ENCODE results near the gene OTOP3.

Gene OTOP3

DNA sequence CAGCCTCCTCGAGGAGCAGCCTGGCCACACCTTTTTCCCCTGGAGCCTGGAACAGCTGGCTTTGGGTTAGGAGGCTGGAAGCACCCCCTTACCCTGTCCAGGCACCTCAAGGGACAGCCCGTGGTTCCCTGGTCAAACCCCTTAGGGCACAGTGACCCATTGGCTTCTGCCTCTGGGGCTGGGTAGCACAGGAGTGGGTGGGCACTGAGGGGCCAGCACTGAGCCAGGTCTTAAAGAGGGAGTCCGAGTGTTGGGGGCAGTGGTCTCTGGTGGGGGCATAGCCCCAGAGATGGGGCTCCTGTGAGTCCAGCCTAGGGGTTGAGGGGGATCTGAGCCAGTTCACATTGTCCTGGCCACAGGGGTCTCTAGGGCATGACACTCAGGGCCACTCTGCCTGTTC lies 15.4 kb downstream of the OTOP3 start:
- no peak overlapping the region for H3K4me3 ChIP-seq
- DNase-seq (ENCODE audit: low spot score), result no peak
- no peak overlapping the region for H3K27ac ChIP-seq
- TF ChIP-seq, protein P1, sequence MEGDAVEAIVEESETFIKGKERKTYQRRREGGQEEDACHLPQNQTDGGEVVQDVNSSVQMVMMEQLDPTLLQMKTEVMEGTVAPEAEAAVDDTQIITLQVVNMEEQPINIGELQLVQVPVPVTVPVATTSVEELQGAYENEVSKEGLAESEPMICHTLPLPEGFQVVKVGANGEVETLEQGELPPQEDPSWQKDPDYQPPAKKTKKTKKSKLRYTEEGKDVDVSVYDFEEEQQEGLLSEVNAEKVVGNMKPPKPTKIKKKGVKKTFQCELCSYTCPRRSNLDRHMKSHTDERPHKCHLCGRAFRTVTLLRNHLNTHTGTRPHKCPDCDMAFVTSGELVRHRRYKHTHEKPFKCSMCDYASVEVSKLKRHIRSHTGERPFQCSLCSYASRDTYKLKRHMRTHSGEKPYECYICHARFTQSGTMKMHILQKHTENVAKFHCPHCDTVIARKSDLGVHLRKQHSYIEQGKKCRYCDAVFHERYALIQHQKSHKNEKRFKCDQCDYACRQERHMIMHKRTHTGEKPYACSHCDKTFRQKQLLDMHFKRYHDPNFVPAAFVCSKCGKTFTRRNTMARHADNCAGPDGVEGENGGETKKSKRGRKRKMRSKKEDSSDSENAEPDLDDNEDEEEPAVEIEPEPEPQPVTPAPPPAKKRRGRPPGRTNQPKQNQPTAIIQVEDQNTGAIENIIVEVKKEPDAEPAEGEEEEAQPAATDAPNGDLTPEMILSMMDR (IDR thresholded peaks at IDR 0.05), result no peak

DNA sequence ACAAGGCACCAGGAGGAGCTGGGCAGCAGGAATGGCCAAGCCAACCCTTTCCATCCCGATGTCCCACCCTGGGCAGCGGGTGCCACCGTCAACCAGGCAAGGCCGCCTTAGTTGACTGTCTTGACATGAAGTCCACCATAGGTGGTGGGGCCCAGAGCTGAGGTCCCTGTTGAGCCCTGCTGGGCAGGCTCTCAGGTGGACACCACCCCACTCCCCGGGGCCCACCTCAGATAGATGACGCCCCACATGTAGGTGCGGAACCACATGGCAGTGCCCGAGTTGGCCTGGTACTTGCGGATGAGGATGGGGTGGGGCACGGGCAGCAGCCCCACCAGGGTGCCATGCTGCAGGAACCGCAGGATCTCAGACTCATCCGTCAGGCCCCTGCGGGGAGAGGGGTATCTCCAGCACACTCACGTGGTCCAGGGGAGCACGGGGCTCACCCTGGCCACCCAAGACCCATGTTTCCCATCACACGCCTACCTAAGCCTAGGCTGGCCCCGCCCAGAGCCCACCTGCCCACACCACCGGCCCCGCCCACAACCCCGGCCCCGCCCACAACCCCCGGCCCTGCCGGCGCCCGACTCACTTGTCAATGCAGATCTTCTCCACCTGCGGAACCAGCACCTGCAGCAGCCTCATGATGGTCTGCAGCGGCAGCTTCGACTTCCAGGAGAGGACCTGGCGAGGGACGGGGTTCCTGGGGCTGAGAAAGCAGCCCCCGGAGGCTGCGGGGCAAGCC lies 16.2 kb downstream of the OTOP3 start:
- TF ChIP-seq, protein P1 (IDR thresholded peaks at IDR 0.05), result no peak
- Histone ChIP-seq H3K4me3 (no peak overlapping the region), H3K27ac (no peak overlapping the region)
- no peak for DNase-seq (ENCODE audit: low spot score)

DNA sequence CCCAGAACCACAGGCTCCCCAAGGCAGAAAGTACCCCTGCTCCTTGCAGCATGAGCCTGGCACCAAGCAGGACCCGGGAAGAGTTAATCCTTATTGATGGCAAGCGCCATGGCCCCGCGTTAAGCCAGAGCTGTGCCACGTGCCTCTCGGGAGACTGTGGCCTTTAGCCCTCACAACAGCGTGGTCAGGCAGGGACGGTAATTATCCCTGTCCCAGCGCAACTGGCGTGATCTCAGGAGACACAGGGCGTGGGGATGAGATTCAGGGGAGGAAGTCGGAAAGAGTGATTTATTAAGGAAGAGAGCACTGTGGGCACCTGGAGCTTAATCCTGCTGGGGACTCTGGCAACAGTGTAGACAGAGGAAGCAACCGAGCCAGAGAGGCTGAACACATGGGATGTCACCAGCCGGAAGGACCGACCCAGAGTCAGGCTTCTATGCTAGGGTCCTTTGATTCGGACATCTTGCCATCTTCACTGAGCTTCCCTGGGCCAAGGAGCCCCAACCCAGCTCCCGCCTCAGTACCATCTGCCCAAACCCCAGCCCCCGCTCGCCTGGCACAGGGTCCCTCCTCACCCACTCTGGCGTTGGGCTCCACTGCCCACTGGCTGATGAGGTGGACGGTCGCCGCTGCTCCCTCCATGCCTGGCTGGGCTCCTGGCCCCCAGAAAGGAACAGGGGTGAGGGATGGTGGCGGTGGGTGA lies 16.9 kb downstream of the OTOP3 start:
- Histone ChIP-seq H3K27ac (no peak overlapping the region), H3K4me3 (no peak overlapping the region)
- DNase-seq (ENCODE audit: low spot score), result no peak
- TF ChIP-seq, protein P1 (IDR thresholded peaks at IDR 0.05), result no peak

DNA sequence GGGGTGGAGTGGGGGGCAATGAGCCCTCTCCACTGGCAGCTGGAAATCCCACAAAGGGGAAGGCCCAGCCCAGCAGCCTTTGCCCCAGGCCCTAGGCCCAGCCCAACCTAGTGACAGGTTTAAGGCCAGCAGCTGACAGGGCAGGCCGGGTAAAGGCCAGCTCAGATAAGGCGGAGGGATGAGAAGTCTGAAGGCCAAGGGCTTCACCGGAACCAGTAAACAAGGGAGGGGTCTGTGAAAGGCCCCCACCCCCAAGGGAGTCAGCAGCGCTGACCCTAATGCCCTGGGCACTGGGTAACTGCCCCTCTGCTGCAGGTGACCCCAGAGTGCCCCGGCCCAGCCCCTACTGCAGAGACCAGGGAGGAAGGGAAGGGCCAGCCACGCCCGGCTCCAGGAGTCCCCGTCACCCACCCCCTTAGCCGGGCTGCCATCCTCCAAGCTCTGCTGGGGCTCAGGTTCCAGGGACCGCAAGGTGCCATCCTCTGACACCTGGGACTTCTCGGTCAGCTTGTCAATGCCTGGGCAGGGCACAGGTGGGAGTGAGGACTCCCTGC lies 17.5 kb downstream of the OTOP3 start:
- TF ChIP-seq, protein P1 (IDR thresholded peaks at IDR 0.05), result no peak
- no peak overlapping the region for H3K4me3 ChIP-seq
- DNase-seq (ENCODE audit: low spot score), result no peak
- no peak overlapping the region for H3K27ac ChIP-seq

DNA sequence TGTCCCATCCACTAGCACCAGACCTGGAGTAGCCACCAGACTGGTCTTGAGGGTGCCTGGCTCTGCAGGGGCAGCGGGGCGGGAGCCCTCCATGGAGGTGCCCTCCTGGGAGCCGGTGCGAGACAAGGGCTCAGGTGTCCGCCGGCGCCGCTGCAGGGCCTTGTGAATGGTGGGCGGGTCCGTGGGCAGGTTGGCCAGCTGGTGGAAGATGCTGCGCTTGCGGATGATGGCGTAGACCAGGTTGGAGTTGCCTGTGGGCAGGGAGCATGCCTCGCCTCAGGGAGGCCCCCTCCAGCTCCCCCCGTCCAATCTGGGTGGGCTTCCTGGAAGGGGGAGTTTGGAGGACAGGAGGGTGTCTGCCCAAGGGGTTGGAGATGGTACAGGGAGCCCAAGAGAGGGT lies 18.4 kb downstream of the OTOP3 start:
- no peak overlapping the region for H3K4me3 ChIP-seq
- TF ChIP-seq, protein P1 (IDR thresholded peaks at IDR 0.05), result no peak
- no peak for DNase-seq (ENCODE audit: low spot score)
- no peak overlapping the region for H3K27ac ChIP-seq

DNA sequence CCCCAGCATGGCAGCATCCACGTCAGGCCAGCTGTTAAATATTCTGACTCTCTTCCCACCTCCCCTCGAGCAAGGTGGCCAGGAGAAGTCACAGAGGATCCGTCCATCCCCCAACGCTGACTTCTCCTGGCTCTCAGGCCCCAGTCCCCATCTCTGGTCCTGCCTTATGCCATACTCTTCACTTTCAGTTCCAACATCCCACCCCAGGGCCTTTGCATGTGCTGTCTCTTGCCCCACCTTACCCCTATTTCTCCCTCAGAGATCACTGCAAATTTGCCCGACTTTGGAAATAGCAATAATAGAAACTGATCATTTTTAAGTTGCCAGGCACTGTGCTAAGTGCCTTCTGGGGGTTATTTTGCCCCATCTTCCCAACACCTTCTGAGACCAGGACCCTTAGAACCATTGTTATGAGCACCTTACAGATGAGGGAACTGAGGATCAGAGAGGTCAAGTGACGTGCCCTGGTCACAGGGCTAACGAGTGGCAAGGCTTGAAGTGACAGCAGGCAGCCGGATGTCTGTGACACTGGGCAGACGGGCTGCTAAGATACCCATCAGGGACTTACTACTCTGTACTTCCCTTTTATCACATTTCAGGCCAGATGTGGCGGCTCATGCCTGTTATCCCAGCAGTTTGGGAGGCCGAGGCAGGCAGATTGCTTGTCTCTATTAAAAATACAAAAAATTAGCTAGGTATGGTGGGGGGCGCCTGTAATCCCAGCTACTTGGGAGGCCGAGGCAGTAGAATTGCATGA lies 19.1 kb downstream of the OTOP3 start:
- TF ChIP-seq, protein P1 (IDR thresholded peaks at IDR 0.05), result no peak
- no peak overlapping the region for H3K27ac ChIP-seq
- DNase-seq (ENCODE audit: low spot score), result no peak
- no peak overlapping the region for H3K4me3 ChIP-seq

Data from coronary artery (tissue), 2 donors.